ENCODE measurements around the gene TMED1.

TMED1 gene

GRCh38 chr19:10805065-10805757 is 30.8 kb downstream of the TMED1 start:
- H3K4me3 ChIP-seq (replicated peaks; ENCODE audit: low read depth, low read length) = no peak overlapping the region
- no peak for TF ChIP-seq CTCF (IDR thresholded peaks at IDR 0.05; ENCODE audit: low read length, missing control alignments)
- no peak for DNase-seq (ENCODE audit: low read depth)

- no peak for DNase-seq (ENCODE audit: low read depth)
- H3K4me3 ChIP-seq (replicated peaks; ENCODE audit: low read depth, low read length) = no peak overlapping the region
- TF ChIP-seq CTCF (IDR thresholded peaks at IDR 0.05; ENCODE audit: low read length, missing control alignments) = no peak
Observed at GRCh38 chr19:10803252-10803651, 32.8 kb downstream of the TMED1 start.

- no peak overlapping the region for H3K4me3 ChIP-seq (replicated peaks; ENCODE audit: low read depth, low read length)
- no peak for TF ChIP-seq CTCF (IDR thresholded peaks at IDR 0.05; ENCODE audit: low read length, missing control alignments)
- no peak for DNase-seq (ENCODE audit: low read depth)
Observed at GRCh38 chr19:10802479-10802878, 33.5 kb downstream of the TMED1 start.

GRCh38 chr19:10800488-10800887 is 35.5 kb downstream of the TMED1 start:
- DNase-seq (ENCODE audit: low read depth) = peak; percentile 58
- H3K4me3 ChIP-seq (replicated peaks; ENCODE audit: low read depth, low read length) = no peak overlapping the region
- TF ChIP-seq CTCF (IDR thresholded peaks at IDR 0.05; ENCODE audit: low read length, missing control alignments) = no peak

- peak; percentile 49 for DNase-seq (ENCODE audit: low read depth)
- TF ChIP-seq CTCF (IDR thresholded peaks at IDR 0.05; ENCODE audit: low read length, missing control alignments) = no peak
- H3K4me3 ChIP-seq (replicated peaks; ENCODE audit: low read depth, low read length) = no peak overlapping the region
Observed at GRCh38 chr19:10797541-10798256, 38.3 kb downstream of the TMED1 start.

GRCh38 chr19:10797078-10797477 is 38.9 kb downstream of the TMED1 start:
- H3K4me3 ChIP-seq (replicated peaks; ENCODE audit: low read depth, low read length) = no peak overlapping the region
- DNase-seq (ENCODE audit: low read depth) = no peak
- TF ChIP-seq CTCF (IDR thresholded peaks at IDR 0.05; ENCODE audit: low read length, missing control alignments) = no peak
